SK-N-SH treated with all-trans-retinoic acid at 6 μM for 48 hours (cell line): ENCODE results near the gene CTNNA3.

Experiments used
- ATAC-seq: fragments of 200-7000 bp; cut with Tn5 transposase; 3 replicates; pipeline ENCODE4 v1.9.1; 2020; ENCODE audit warnings: mild to moderate bottlenecking, moderate library complexity
- ARNTL ChIP-seq: fragments of 450-650 bp; formaldehyde crosslinking; IDR thresholded peaks from 2 replicates; pipeline ENCODE4 v1.5.0; 2020; ENCODE audit warnings: low read depth, mild to moderate bottlenecking, moderate library complexity, borderline replicate concordance
- BACH2 ChIP-seq: fragments of 250-450 bp; sonication (Bioruptor Pico); IDR thresholded peaks from 2 replicates; pipeline ENCODE4 v1.9.0; 2021; ENCODE audit warnings: mild to moderate bottlenecking, borderline replicate concordance
- CREB5 ChIP-seq: fragments of 250-450 bp; sonication (Bioruptor Pico); IDR thresholded peaks from 2 replicates; pipeline ENCODE4 v1.5.1; 2020; ENCODE audit warnings: low read depth, mild to moderate bottlenecking, moderate library complexity
- CSDC2 ChIP-seq: fragments of 250-450 bp; sonication (Bioruptor Pico); IDR thresholded peaks from 2 replicates; pipeline ENCODE4 v1.5.0; 2020; ENCODE audit warnings: mild to moderate bottlenecking, moderate library complexity
- CSRNP3 ChIP-seq: fragments of 250-450 bp; sonication (Bioruptor Pico); IDR thresholded peaks from 2 replicates; pipeline ENCODE4 v1.5.1; 2021; ENCODE audit warnings: mild to moderate bottlenecking, moderate library complexity
- ESRRG ChIP-seq: fragments of 250-450 bp; sonication (Bioruptor Pico); IDR thresholded peaks from 2 replicates; pipeline ENCODE4 v1.6.1; 2021; ENCODE audit warnings: mild to moderate bottlenecking
- ISL1 ChIP-seq: fragments of 250-450 bp; sonication (Bioruptor Pico); IDR thresholded peaks from 2 replicates; pipeline ENCODE4 v2.1.2; 2022; ENCODE audit warnings: mild to moderate bottlenecking, moderate library complexity
- OSR1 ChIP-seq: fragments of 250-450 bp; sonication (Bioruptor Pico); IDR thresholded peaks from 2 replicates; pipeline ENCODE4 v1.8.0; 2022; ENCODE audit warnings: moderate library complexity, mild to moderate bottlenecking, inconsistent platforms
- PATZ1 ChIP-seq: fragments of 250-450 bp; sonication (Bioruptor Pico); IDR thresholded peaks from 2 replicates; pipeline ENCODE4 v1.8.0; 2020; ENCODE audit warnings: mild to moderate bottlenecking, moderate library complexity, borderline replicate concordance
- POU6F1 ChIP-seq: fragments of 250-450 bp; sonication (Bioruptor Pico); IDR thresholded peaks from 2 replicates; pipeline ENCODE4 v1.8.0; 2021; ENCODE audit warnings: low read depth, mild to moderate bottlenecking, moderate library complexity, borderline replicate concordance
- PPARA ChIP-seq: fragments of 250-450 bp; sonication (Bioruptor Pico); IDR thresholded peaks from 2 replicates; pipeline ENCODE4 v1.5.0; 2020; ENCODE audit warnings: mild to moderate bottlenecking, borderline replicate concordance
- RARB ChIP-seq: fragments of 250-450 bp; sonication (Bioruptor Pico); IDR thresholded peaks from 2 replicates; pipeline ENCODE4 v1.8.0; 2021; ENCODE audit warnings: mild to moderate bottlenecking, moderate library complexity
- SNAI2 ChIP-seq: fragments of 250-450 bp; sonication (Bioruptor Pico); IDR thresholded peaks from 2 replicates; pipeline ENCODE4 v1.5.0; 2020; ENCODE audit warnings: mild to moderate bottlenecking, moderate library complexity
- TCF4 ChIP-seq: fragments of 250-450 bp; sonication (Bioruptor Pico); IDR thresholded peaks from 2 replicates; pipeline ENCODE4 v1.8.0; 2021; ENCODE audit warnings: mild to moderate bottlenecking, moderate library complexity, borderline replicate concordance
- TOX ChIP-seq: fragments of 250-450 bp; sonication (Bioruptor Pico); IDR thresholded peaks from 2 replicates; pipeline ENCODE4 v1.8.0; 2021; ENCODE audit warnings: mild to moderate bottlenecking, moderate library complexity, borderline replicate concordance
- ZC3H10 ChIP-seq: fragments of 250-450 bp; sonication (Bioruptor Pico); IDR thresholded peaks from 2 replicates; pipeline ENCODE4 v1.5.1; 2021; ENCODE audit warnings: mild to moderate bottlenecking, moderate library complexity
- ZFP3 ChIP-seq: fragments of 250-450 bp; sonication (Bioruptor Pico); IDR thresholded peaks from 2 replicates; pipeline ENCODE4 v1.5.0; 2020; ENCODE audit warnings: mild to moderate bottlenecking, moderate library complexity
- ZFP30 ChIP-seq: fragments of 450-650 bp; formaldehyde crosslinking; IDR thresholded peaks from 2 replicates; pipeline ENCODE4 v1.5.0; 2022; ENCODE audit warnings: mild to moderate bottlenecking, moderate library complexity
- ZNF565 ChIP-seq: fragments of 450-650 bp; formaldehyde crosslinking; conservative IDR thresholded peaks from 2 replicates; pipeline ENCODE4 v1.5.0; 2020; ENCODE audit warnings: low read depth, mild to moderate bottlenecking, moderate library complexity
- ZNF70 ChIP-seq: fragments of 450-650 bp; formaldehyde crosslinking; IDR thresholded peaks from 2 replicates; pipeline ENCODE4 v1.5.0; 2020; ENCODE audit warnings: mild to moderate bottlenecking, moderate library complexity
- ZNF8 ChIP-seq: fragments of 450-650 bp; formaldehyde crosslinking; IDR thresholded peaks from 2 replicates; pipeline ENCODE4 v1.5.0; 2020; ENCODE audit warnings: mild to moderate bottlenecking, moderate library complexity
- TF ChIP-seq, protein P1 (sequence below): fragments of 250-450 bp; sonication (Bioruptor Pico); IDR thresholded peaks from 2 replicates; pipeline ENCODE4 v1.5.0; 2020; ENCODE audit warnings: mild to moderate bottlenecking, moderate library complexity

Gene CTNNA3

GRCh38 chr10:66778351-66778750 lies 917.6 kb downstream of the CTNNA3 start:
- TF ChIP-seq ISL1, result no peak
- no peak for ATAC-seq

GRCh38 chr10:66777665-66778064 lies 918.3 kb downstream of the CTNNA3 start:
- TF ChIP-seq RARB (CRISPR knock-in tag) (no peak), POU6F1 (CRISPR knock-in tag) (no peak), ZFP30 (CRISPR knock-in tag) (no peak), CSRNP3 (CRISPR knock-in tag) (no peak), ZNF70 (no peak), ISL1 (no peak), ZNF565 (CRISPR knock-in tag) (no peak), ZNF8 (CRISPR knock-in tag) (no peak), ESRRG (CRISPR knock-in tag) (no peak), ARNTL (CRISPR knock-in tag) (no peak), PPARA (no peak), OSR1 (no peak), BACH2 (CRISPR knock-in tag) (no peak), CSDC2 (no peak), CREB5 (CRISPR knock-in tag) (no peak), SNAI2 (CRISPR knock-in tag) (no peak), ZC3H10 (CRISPR knock-in tag) (no peak)
- TF ChIP-seq, protein P1, sequence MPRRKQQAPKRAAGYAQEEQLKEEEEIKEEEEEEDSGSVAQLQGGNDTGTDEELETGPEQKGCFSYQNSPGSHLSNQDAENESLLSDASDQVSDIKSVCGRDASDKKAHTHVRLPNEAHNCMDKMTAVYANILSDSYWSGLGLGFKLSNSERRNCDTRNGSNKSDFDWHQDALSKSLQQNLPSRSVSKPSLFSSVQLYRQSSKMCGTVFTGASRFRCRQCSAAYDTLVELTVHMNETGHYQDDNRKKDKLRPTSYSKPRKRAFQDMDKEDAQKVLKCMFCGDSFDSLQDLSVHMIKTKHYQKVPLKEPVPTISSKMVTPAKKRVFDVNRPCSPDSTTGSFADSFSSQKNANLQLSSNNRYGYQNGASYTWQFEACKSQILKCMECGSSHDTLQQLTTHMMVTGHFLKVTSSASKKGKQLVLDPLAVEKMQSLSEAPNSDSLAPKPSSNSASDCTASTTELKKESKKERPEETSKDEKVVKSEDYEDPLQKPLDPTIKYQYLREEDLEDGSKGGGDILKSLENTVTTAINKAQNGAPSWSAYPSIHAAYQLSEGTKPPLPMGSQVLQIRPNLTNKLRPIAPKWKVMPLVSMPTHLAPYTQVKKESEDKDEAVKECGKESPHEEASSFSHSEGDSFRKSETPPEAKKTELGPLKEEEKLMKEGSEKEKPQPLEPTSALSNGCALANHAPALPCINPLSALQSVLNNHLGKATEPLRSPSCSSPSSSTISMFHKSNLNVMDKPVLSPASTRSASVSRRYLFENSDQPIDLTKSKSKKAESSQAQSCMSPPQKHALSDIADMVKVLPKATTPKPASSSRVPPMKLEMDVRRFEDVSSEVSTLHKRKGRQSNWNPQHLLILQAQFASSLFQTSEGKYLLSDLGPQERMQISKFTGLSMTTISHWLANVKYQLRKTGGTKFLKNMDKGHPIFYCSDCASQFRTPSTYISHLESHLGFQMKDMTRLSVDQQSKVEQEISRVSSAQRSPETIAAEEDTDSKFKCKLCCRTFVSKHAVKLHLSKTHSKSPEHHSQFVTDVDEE, result no peak
- ATAC-seq, result no peak

GRCh38 chr10:66773472-66773817 lies 922.5 kb downstream of the CTNNA3 start:
- no peak for ATAC-seq
- TF ChIP-seq ISL1 (no peak), ESRRG (CRISPR knock-in tag) (no peak), ZNF70 (no peak), PPARA (no peak), TOX (CRISPR knock-in tag) (no peak), ZNF565 (CRISPR knock-in tag) (no peak), ZFP30 (CRISPR knock-in tag) (no peak), CSRNP3 (CRISPR knock-in tag) (no peak), OSR1 (no peak), ZFP3 (CRISPR knock-in tag) (no peak), ARNTL (CRISPR knock-in tag) (no peak), PATZ1 (CRISPR knock-in tag) (no peak), TCF4 (no peak), POU6F1 (CRISPR knock-in tag) (no peak), CREB5 (CRISPR knock-in tag) (no peak), ZNF8 (CRISPR knock-in tag) (no peak), RARB (CRISPR knock-in tag) (no peak), SNAI2 (CRISPR knock-in tag) (no peak)
